SK-N-SH (cell line): ENCODE measurements around the gene PPCS.

ENCODE experiments used
- CTCF ChIP-seq: fragments of 200-600 bp; sonication (generic); IDR thresholded peaks from 2 replicates; pipeline ENCODE4 v1.6.1; 2017; ENCODE audit warnings: antibody characterized with exemption, mild to moderate bottlenecking, moderate library complexity
- EP300 ChIP-seq, 2 experiments: IDR thresholded peaks; 2 replicates each; pipeline versions ENCODE4 v1.4.0 to v1.6.1; 2012; ENCODE audit warnings: borderline replicate concordance in 1 of 2, low read depth in 1 of 2, low read length in 1 of 2
- MAX ChIP-seq: IDR thresholded peaks from 2 replicates; pipeline ENCODE4 v1.4.0; 2012; ENCODE audit warnings: low read depth
- POLR2AphosphoS5 ChIP-seq: IDR thresholded peaks from 2 replicates; pipeline ENCODE4 v1.6.1; 2012; ENCODE audit warnings: low read depth, low read length
- RAD21 ChIP-seq: IDR thresholded peaks from 2 replicates; pipeline ENCODE4 v1.6.1; 2012; ENCODE audit warnings: mild to moderate bottlenecking, low read length

GRCh38 chr1:42476605-42477004 is 20.3 kb downstream of the PPCS start:
- TF ChIP-seq CTCF (no peak), POLR2AphosphoS5 (no peak), RAD21 (no peak), MAX (no peak), EP300 (IDR thresholded peaks at IDR 0.05; ENCODE audit: borderline replicate concordance in 1 of 2, low read depth in 1 of 2, low read length in 1 of 2) (no peak)
